ENCODE results near the gene CALM3. TPM values are rescaled to one million over a fixed set of nuclear protein-coding genes. Genes with fewer than 3 reads are reported as not detected.

CALM3 gene
- total and polyA plus RNA-seq, 2 of the 13 experiments (the other 11 are each of a cell fraction or from before 2014, with no cell fraction given): 239 to 258 TPM

GRCh38 chr19:46614114-46614722 lies 13.1 kb downstream of the CALM3 start (continued):
- no peak for TF ChIP-seq SYNCRIP (IDR thresholded peaks at IDR 0.05; ENCODE audit: insufficient read depth, low read depth, low read length)
- TF ChIP-seq, protein P1, sequence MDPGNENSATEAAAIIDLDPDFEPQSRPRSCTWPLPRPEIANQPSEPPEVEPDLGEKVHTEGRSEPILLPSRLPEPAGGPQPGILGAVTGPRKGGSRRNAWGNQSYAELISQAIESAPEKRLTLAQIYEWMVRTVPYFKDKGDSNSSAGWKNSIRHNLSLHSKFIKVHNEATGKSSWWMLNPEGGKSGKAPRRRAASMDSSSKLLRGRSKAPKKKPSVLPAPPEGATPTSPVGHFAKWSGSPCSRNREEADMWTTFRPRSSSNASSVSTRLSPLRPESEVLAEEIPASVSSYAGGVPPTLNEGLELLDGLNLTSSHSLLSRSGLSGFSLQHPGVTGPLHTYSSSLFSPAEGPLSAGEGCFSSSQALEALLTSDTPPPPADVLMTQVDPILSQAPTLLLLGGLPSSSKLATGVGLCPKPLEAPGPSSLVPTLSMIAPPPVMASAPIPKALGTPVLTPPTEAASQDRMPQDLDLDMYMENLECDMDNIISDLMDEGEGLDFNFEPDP (CRISPR knock-in tag; conservative IDR thresholded peaks at IDR 0.05): no peak
- TF ChIP-seq, protein P2, sequence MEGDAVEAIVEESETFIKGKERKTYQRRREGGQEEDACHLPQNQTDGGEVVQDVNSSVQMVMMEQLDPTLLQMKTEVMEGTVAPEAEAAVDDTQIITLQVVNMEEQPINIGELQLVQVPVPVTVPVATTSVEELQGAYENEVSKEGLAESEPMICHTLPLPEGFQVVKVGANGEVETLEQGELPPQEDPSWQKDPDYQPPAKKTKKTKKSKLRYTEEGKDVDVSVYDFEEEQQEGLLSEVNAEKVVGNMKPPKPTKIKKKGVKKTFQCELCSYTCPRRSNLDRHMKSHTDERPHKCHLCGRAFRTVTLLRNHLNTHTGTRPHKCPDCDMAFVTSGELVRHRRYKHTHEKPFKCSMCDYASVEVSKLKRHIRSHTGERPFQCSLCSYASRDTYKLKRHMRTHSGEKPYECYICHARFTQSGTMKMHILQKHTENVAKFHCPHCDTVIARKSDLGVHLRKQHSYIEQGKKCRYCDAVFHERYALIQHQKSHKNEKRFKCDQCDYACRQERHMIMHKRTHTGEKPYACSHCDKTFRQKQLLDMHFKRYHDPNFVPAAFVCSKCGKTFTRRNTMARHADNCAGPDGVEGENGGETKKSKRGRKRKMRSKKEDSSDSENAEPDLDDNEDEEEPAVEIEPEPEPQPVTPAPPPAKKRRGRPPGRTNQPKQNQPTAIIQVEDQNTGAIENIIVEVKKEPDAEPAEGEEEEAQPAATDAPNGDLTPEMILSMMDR (CRISPR knock-in tag; IDR thresholded peaks at IDR 0.05): peak; percentile 88
- no peak for TF ChIP-seq YEATS4 (CRISPR knock-in tag; IDR thresholded peaks at IDR 0.05; ENCODE audit: borderline replicate concordance)
- TF ChIP-seq SPEN (CRISPR knock-in tag; IDR thresholded peaks at IDR 0.05; ENCODE audit: low read depth): no peak
- TF ChIP-seq, protein P3, sequence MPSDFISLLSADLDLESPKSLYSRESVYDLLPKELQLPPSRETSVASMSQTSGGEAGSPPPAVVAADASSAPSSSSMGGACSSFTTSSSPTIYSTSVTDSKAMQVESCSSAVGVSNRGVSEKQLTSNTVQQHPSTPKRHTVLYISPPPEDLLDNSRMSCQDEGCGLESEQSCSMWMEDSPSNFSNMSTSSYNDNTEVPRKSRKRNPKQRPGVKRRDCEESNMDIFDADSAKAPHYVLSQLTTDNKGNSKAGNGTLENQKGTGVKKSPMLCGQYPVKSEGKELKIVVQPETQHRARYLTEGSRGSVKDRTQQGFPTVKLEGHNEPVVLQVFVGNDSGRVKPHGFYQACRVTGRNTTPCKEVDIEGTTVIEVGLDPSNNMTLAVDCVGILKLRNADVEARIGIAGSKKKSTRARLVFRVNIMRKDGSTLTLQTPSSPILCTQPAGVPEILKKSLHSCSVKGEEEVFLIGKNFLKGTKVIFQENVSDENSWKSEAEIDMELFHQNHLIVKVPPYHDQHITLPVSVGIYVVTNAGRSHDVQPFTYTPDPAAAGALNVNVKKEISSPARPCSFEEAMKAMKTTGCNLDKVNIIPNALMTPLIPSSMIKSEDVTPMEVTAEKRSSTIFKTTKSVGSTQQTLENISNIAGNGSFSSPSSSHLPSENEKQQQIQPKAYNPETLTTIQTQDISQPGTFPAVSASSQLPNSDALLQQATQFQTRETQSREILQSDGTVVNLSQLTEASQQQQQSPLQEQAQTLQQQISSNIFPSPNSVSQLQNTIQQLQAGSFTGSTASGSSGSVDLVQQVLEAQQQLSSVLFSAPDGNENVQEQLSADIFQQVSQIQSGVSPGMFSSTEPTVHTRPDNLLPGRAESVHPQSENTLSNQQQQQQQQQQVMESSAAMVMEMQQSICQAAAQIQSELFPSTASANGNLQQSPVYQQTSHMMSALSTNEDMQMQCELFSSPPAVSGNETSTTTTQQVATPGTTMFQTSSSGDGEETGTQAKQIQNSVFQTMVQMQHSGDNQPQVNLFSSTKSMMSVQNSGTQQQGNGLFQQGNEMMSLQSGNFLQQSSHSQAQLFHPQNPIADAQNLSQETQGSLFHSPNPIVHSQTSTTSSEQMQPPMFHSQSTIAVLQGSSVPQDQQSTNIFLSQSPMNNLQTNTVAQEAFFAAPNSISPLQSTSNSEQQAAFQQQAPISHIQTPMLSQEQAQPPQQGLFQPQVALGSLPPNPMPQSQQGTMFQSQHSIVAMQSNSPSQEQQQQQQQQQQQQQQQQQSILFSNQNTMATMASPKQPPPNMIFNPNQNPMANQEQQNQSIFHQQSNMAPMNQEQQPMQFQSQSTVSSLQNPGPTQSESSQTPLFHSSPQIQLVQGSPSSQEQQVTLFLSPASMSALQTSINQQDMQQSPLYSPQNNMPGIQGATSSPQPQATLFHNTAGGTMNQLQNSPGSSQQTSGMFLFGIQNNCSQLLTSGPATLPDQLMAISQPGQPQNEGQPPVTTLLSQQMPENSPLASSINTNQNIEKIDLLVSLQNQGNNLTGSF (CRISPR knock-in tag; IDR thresholded peaks at IDR 0.05): no peak
- TF ChIP-seq, protein P4, sequence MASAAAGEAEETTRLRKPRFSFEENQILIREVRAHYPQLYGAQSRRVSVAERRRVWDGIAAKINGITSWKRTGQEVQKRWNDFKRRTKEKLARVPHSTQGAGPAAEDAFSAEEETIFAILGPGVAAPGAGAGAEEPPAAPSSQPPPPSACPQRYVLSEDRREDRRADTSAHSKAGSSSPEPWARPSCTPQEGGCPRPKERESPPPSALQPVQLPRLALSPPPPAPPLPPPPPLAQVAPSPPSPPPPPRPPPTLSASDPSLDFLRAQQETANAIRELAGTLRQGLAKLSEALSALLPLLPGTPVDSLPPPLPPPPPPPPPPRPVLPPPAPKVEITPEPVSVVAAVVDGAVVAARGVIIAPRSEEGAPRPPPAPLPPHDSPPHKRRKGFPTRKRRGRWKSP (CRISPR knock-in tag; IDR thresholded peaks at IDR 0.05): 0 out of 2 replicates have a peak, but pooled peaks have one; percentile 32
- no peak for TF ChIP-seq USF2 (IDR thresholded peaks at IDR 0.05; ENCODE audit: low read depth, low read length)
- no peak for TF ChIP-seq USF2 (CRISPR knock-in tag; IDR thresholded peaks at IDR 0.05; ENCODE audit: borderline replicate concordance)
- TF ChIP-seq AHR (CRISPR knock-in tag; IDR thresholded peaks at IDR 0.05): no peak
- no peak for TF ChIP-seq MTF2 (CRISPR knock-in tag; IDR thresholded peaks at IDR 0.05; ENCODE audit: borderline replicate concordance)
- peak; percentile 49; the same call in 1 of the 2 replicates for TF ChIP-seq ZFX (CRISPR knock-in tag; IDR thresholded peaks at IDR 0.05; ENCODE audit: low read depth)
- TF ChIP-seq KDM2A (CRISPR knock-in tag; IDR thresholded peaks at IDR 0.05; ENCODE audit: borderline replicate concordance, low read depth): peak; percentile 48; the same call in 1 of the 2 replicates
- TF ChIP-seq CSRNP2 (CRISPR knock-in tag; conservative IDR thresholded peaks at IDR 0.05; ENCODE audit: low read depth): no peak
- TF ChIP-seq YEATS2 (CRISPR knock-in tag; IDR thresholded peaks at IDR 0.05; ENCODE audit: borderline replicate concordance): no peak

Data from HepG2 (cell line).